ENCODE data around the gene ZGRF1.
"Not testable (repeated sequence)": the region's sequence is repeated elsewhere in the genome, so short reads cannot be mapped to it uniquely, and the experiment has no call there.

The ZGRF1 gene

GRCh38 chr4:112636688-112637551, at the start of gene ZGRF1, which contains the start of gene LARP7:
Gene ZGRF1, minus strand, starts transcription at chr4:112636909. Its CDS starts 3,733 bp downstream, at chr4:112633176.
Gene LARP7, plus strand, starts transcription at chr4:112637143. Its CDS starts 7,527 bp downstream, at chr4:112644670.
- peak; percentile 82 for DNase-seq

GRCh38 chr4:112680996-112681395, 44.3 kb upstream of the ZGRF1 start:
- no peak for DNase-seq

GRCh38 chr4:112677519-112678091, 40.9 kb upstream of the ZGRF1 start:
- no peak for DNase-seq

GRCh38 chr4:112674376-112674775, 37.7 kb upstream of the ZGRF1 start:
- DNase-seq = no peak

- DNase-seq = no peak
These were observed 37.0 kb upstream of the ZGRF1 start for GRCh38 chr4:112673686-112674085.

GRCh38 chr4:112673076-112673475, 36.4 kb upstream of the ZGRF1 start:
- DNase-seq = no peak

GRCh38 chr4:112668131-112668530, 31.4 kb upstream of the ZGRF1 start:
- DNase-seq = no peak

- no peak for DNase-seq
These were observed 27.9 kb upstream of the ZGRF1 start for GRCh38 chr4:112664611-112665010.

GRCh38 chr4:112656115-112656514, 19.4 kb upstream of the ZGRF1 start:
- DNase-seq = not testable (repeated sequence)

GRCh38 chr4:112655270-112655669, 18.6 kb upstream of the ZGRF1 start:
- no peak for DNase-seq

GRCh38 chr4:112652216-112652615, 15.5 kb upstream of the ZGRF1 start:
- no peak for DNase-seq

- no peak for DNase-seq
These were observed 14.9 kb upstream of the ZGRF1 start for GRCh38 chr4:112651641-112652040.

- DNase-seq = no peak
These were observed 13.6 kb upstream of the ZGRF1 start for GRCh38 chr4:112650332-112650731.

- no peak for DNase-seq
These were observed 12.3 kb upstream of the ZGRF1 start for GRCh38 chr4:112649055-112649408.

GRCh38 chr4:112648263-112649054, 11.8 kb upstream of the ZGRF1 start:
- no peak for DNase-seq

- no peak for DNase-seq
These were observed 11.1 kb upstream of the ZGRF1 start for GRCh38 chr4:112647785-112648184.

GRCh38 chr4:112646632-112647537, 10.2 kb upstream of the ZGRF1 start:
- DNase-seq = no peak

GRCh38 chr4:112645541-112646329, 9.0 kb upstream of the ZGRF1 start:
- no peak for DNase-seq

- not testable (repeated sequence) for DNase-seq
These were observed 8.2 kb upstream of the ZGRF1 start for GRCh38 chr4:112644595-112645535.

- DNase-seq = no peak
These were observed 5.8 kb upstream of the ZGRF1 start for GRCh38 chr4:112642526-112642925.

GRCh38 chr4:112637552-112637866, 800 bp upstream of the ZGRF1 start:
- DNase-seq = no peak
